ENCODE results near the gene MOB1B.

Gene MOB1B

DNA sequence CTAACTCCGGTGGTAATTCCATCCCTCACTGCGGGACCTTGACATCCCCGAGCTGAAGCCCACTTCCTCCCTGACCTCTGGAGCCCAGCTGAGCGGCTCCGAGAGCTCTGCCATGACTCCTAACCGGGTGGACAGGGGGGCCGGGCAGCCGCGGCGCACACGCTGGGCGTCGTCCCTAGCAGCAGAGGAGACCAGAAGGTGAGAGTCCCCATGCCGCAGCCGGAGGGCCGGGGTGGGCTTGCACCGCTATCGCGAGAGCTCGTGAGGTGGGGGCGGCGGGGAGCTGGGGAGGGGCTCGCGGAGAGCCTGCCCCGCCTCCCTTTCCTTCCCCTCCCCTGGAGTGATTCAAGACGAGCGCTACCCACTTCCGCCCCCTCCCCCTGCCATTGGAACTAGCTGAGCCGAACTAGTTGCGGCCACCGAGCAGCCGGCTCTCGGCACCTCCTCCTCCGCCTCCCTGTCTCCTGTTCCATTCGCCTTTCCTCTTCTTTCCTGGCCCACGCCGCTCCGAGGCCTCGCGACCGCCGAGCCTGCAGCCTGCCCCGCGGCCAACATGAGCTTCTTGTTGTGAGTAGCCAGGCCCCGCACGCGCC, at the start of gene MOB1B:
TSS of gene MOB1B (plus strand) at position 386 of the 593 bp plus-strand sequence. CDS start at position 554, 168 bp downstream.
- Mint-ChIP-seq H3K4me1 (peaks cover 40% of the 10 kb centered on the region), H3K27me3 (no peaks in the 10 kb centered on the region), H3K4me3 (peak within 1 kb of the TSS; percentile 96), H3K36me3 (ENCODE audit: insufficient read depth) (peaks cover 9% of the 10 kb centered on the region), H3K27ac (ENCODE audit: low read depth) (peak within 1 kb of the TSS; percentile 88), H3K9me3 (no peaks in the 10 kb centered on the region)
- peak; percentile 62 to 63 for DNase-seq (ENCODE audit: low spot score in 2 of 2)
- peak; percentile 95 for ATAC-seq (replicated peaks; ENCODE audit: extremely low read depth, poor library complexity, severe bottlenecking)

DNA sequence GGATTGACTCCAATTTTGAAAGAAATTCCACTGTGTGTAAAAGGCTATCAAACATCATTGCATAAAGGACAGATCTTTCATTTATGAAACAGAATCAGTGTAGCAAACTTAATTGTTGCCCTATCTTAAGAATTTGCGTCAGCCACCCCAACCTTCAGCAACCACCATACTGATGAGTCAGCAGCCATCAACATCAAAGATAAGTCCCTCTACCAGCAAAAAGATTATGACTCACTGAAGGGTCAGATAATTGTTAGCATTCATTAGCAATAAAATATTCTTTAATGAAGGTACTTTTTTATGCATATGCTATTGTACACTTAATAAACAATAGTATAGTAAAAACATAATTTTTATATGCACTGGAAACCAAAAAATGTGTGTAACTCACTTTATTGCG, 46.7 kb upstream of the MOB1B start:
- DNase-seq (ENCODE audit: low spot score in 2 of 2) (no peak), ATAC-seq (replicated peaks; ENCODE audit: extremely low read depth, poor library complexity, severe bottlenecking) (no peak)
- Mint-ChIP-seq H3K4me3 (no peak overlapping the region), H3K9me3 (no peaks in the 10 kb centered on the region), H3K27me3 (no peaks in the 10 kb centered on the region), H3K4me1 (no peaks in the 10 kb centered on the region), H3K27ac (ENCODE audit: low read depth) (no peak overlapping the region), H3K36me3 (ENCODE audit: insufficient read depth) (no peaks in the 10 kb centered on the region)

GRCh38 chr4:70858454-70858853, 43.7 kb upstream of the MOB1B start:
- ATAC-seq (replicated peaks; ENCODE audit: extremely low read depth, poor library complexity, severe bottlenecking): no peak
- Mint-ChIP-seq H3K4me1 (peaks cover 7% of the 10 kb centered on the region), H3K4me3 (no peak overlapping the region), H3K27me3 (no peaks in the 10 kb centered on the region), H3K27ac (ENCODE audit: low read depth) (no peak overlapping the region), H3K9me3 (no peaks in the 10 kb centered on the region), H3K36me3 (ENCODE audit: insufficient read depth) (peaks cover 1% of the 10 kb centered on the region)
- no peak for DNase-seq (ENCODE audit: low spot score in 2 of 2)

- peaks cover 9% of the 10 kb centered on the region for H3K4me1 Mint-ChIP-seq
- DNase-seq (ENCODE audit: low spot score in 2 of 2) (no peak), ATAC-seq (replicated peaks; ENCODE audit: extremely low read depth, poor library complexity, severe bottlenecking) (no peak)
- H3K27ac Mint-ChIP-seq (ENCODE audit: low read depth): no peak overlapping the region
- H3K27me3 Mint-ChIP-seq: no peaks in the 10 kb centered on the region
- peaks cover 1% of the 10 kb centered on the region for H3K36me3 Mint-ChIP-seq (ENCODE audit: insufficient read depth)
- no peaks in the 10 kb centered on the region for H3K9me3 Mint-ChIP-seq
- no peak overlapping the region for H3K4me3 Mint-ChIP-seq
Observed at GRCh38 chr4:70859066-70859465, 43.1 kb upstream of the MOB1B start.

GRCh38 chr4:70863099-70863790, 38.9 kb upstream of the MOB1B start:
- peaks cover 9% of the 10 kb centered on the region for H3K4me1 Mint-ChIP-seq
- no peak for DNase-seq (ENCODE audit: low spot score in 2 of 2)
- peaks cover 1% of the 10 kb centered on the region for H3K36me3 Mint-ChIP-seq (ENCODE audit: insufficient read depth)
- H3K4me3 Mint-ChIP-seq: no peak overlapping the region
- H3K27ac Mint-ChIP-seq (ENCODE audit: low read depth): no peak overlapping the region
- no peak for ATAC-seq (replicated peaks; ENCODE audit: extremely low read depth, poor library complexity, severe bottlenecking)
- H3K9me3 Mint-ChIP-seq: no peaks in the 10 kb centered on the region
- H3K27me3 Mint-ChIP-seq: no peaks in the 10 kb centered on the region

DNA sequence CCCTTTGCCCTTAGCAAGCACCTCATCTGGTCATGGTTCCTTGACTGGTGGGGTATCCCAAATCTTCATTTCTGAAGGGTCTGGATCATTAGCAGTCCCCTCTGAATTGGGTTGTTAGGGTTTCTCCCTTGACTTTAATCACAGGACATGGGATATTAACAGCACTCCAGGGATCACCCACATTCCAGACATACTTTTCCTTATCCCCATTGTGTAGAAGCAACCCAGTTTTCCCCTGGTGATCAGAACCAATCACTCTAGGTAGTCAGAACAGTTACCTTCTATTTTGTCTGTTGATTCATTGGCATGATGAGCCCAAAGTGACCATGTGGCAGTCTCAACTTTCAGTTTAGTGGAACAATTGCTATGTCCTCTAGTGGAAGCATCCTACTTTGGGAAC, 33.4 kb upstream of the MOB1B start:
- H3K4me3 Mint-ChIP-seq: no peak overlapping the region
- ATAC-seq (replicated peaks; ENCODE audit: extremely low read depth, poor library complexity, severe bottlenecking) (no peak), DNase-seq (ENCODE audit: low spot score in 2 of 2) (no peak)
- H3K27ac Mint-ChIP-seq (ENCODE audit: low read depth): no peak overlapping the region
- H3K36me3 Mint-ChIP-seq (ENCODE audit: insufficient read depth): no peaks in the 10 kb centered on the region
- no peaks in the 10 kb centered on the region for H3K9me3 Mint-ChIP-seq
- H3K4me1 Mint-ChIP-seq: no peaks in the 10 kb centered on the region
- no peaks in the 10 kb centered on the region for H3K27me3 Mint-ChIP-seq

DNA sequence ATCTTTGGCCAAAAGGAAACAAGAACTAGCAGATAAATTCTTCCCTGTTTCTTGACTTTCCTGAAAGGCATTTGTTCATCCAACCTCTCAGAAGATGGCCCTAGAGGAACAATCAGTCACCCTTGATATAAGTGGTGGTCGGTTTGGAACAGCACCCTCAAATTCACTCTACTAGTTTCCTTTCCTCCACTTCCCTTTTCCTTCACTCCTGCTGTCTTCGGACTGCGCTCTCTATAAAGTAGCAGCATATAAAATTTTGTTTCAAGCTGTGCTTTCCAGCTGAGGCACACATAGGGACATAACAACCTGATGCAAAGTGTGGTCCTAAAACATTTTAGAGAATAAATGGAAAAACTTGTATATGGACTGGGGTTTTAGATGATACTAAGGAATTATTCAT, 29.0 kb upstream of the MOB1B start:
- no peaks in the 10 kb centered on the region for H3K4me1 Mint-ChIP-seq
- DNase-seq (ENCODE audit: low spot score in 2 of 2): no peak
- no peak overlapping the region for H3K27ac Mint-ChIP-seq (ENCODE audit: low read depth)
- no peak for ATAC-seq (replicated peaks; ENCODE audit: extremely low read depth, poor library complexity, severe bottlenecking)
- no peaks in the 10 kb centered on the region for H3K9me3 Mint-ChIP-seq
- no peaks in the 10 kb centered on the region for H3K27me3 Mint-ChIP-seq
- no peak overlapping the region for H3K4me3 Mint-ChIP-seq
- no peaks in the 10 kb centered on the region for H3K36me3 Mint-ChIP-seq (ENCODE audit: insufficient read depth)

DNA sequence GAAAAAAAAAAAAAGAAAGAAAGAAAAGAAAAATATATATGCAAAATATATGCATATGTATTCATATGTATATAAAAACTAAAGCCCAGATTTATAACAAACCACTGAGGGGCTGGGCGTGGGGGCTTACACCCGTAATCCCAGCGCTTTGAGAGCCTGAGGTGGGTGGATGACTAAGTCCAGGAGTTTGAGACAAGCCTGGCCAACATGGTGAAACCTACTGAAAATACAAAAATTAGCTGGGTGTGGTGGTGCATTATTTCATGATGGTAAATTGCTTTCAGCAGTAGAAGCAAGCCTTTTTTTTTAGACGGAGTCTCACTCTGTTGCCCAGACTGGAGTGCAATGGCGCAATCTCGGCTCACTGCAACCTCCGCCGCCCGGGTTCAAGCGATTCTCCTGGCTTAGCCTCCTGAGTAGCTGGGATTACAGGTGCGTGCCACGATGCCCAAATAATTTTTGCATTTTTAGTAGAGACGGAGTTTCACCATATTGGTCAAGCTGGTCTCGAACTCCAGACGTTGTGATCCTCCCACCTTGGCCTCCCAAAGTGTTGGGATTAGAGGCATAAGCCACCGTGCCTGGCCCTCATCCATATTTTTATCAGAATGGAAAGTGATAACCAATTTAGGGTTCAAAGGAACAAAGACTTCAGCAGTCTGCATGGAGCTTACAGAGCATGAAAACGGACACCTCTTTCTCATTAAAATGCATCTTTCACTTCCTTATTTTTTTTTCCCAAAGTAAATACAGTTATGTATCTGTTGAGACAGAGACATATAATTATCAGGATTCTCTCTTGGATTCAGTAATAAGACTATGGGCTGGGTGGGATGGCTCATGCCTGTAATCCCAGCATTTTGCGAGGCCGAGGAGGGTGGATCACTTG, 27.7 kb upstream of the MOB1B start:
- Mint-ChIP-seq H3K36me3 (ENCODE audit: insufficient read depth) (no peaks in the 10 kb centered on the region), H3K27me3 (no peaks in the 10 kb centered on the region), H3K4me1 (no peaks in the 10 kb centered on the region), H3K4me3 (no peak overlapping the region), H3K9me3 (no peaks in the 10 kb centered on the region), H3K27ac (ENCODE audit: low read depth) (no peak overlapping the region)
- no peak for DNase-seq (ENCODE audit: low spot score in 2 of 2)
- ATAC-seq (replicated peaks; ENCODE audit: extremely low read depth, poor library complexity, severe bottlenecking): no peak

DNA sequence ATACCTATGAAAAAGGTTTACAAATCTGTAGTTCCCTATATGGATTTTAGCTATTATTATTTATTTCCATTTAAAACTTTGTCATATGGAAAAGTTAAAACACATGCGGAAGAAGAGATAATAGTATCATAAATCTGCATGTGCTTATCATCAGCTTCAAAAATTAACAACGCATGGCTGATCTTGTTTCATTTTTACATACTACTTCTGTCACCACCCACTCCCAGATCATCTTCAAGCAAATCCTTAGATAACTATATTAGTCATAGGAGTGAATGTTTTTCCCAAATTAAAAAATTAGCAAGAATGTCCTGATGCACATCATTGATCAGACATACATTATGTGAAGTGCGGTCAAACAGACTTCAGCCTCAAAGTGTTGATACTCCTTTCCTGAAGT, 24.6 kb upstream of the MOB1B start:
- H3K27ac Mint-ChIP-seq (ENCODE audit: low read depth): no peak overlapping the region

GRCh38 chr4:70880739-70881138, 21.4 kb upstream of the MOB1B start:
- Mint-ChIP-seq H3K36me3 (ENCODE audit: insufficient read depth) (no peaks in the 10 kb centered on the region), H3K4me3 (no peak overlapping the region), H3K27ac (ENCODE audit: low read depth) (no peak overlapping the region), H3K27me3 (no peaks in the 10 kb centered on the region), H3K9me3 (no peaks in the 10 kb centered on the region), H3K4me1 (no peaks in the 10 kb centered on the region)
- ATAC-seq (replicated peaks; ENCODE audit: extremely low read depth, poor library complexity, severe bottlenecking) (no peak), DNase-seq (ENCODE audit: low spot score in 2 of 2) (no peak)

More for the DNA sequence above, 24.6 kb upstream of the MOB1B start:
- no peak for DNase-seq (ENCODE audit: low spot score in 2 of 2)
- no peak overlapping the region for H3K4me3 Mint-ChIP-seq
- no peaks in the 10 kb centered on the region for H3K9me3 Mint-ChIP-seq
- no peak for ATAC-seq (replicated peaks; ENCODE audit: extremely low read depth, poor library complexity, severe bottlenecking)
- no peaks in the 10 kb centered on the region for H3K4me1 Mint-ChIP-seq
- H3K27me3 Mint-ChIP-seq: no peaks in the 10 kb centered on the region
- no peaks in the 10 kb centered on the region for H3K36me3 Mint-ChIP-seq (ENCODE audit: insufficient read depth)

- no peak for ATAC-seq (replicated peaks; ENCODE audit: extremely low read depth, poor library complexity, severe bottlenecking)
Observed at GRCh38 chr4:70885174-70885573, 17.0 kb upstream of the MOB1B start.

GRCh38 chr4:70892086-70892769, 9.9 kb upstream of the MOB1B start:
- Mint-ChIP-seq H3K27ac (ENCODE audit: low read depth) (no peak overlapping the region), H3K4me3 (no peak overlapping the region), H3K4me1 (no peaks in the 10 kb centered on the region), H3K27me3 (peaks cover 8% of the 10 kb centered on the region), H3K36me3 (ENCODE audit: insufficient read depth) (no peaks in the 10 kb centered on the region), H3K9me3 (no peaks in the 10 kb centered on the region)
- ATAC-seq (replicated peaks; ENCODE audit: extremely low read depth, poor library complexity, severe bottlenecking) (no peak), DNase-seq (ENCODE audit: low spot score in 2 of 2) (no peak)

More at GRCh38 chr4:70885174-70885573, 17.0 kb upstream of the MOB1B start:
- Mint-ChIP-seq H3K4me1 (no peaks in the 10 kb centered on the region), H3K36me3 (ENCODE audit: insufficient read depth) (no peaks in the 10 kb centered on the region), H3K4me3 (no peak overlapping the region), H3K27me3 (no peaks in the 10 kb centered on the region), H3K27ac (ENCODE audit: low read depth) (no peak overlapping the region), H3K9me3 (no peaks in the 10 kb centered on the region)
- no peak for DNase-seq (ENCODE audit: low spot score in 2 of 2)

All from central memory CD8-positive, alpha-beta T cell (primary cell).